Measurements from ENCODE around the gene SLC8A1. TPM values are rescaled to one million over a fixed set of nuclear protein-coding genes. Genes with fewer than 3 reads are reported as not detected.
A peak's percentile ranks its signal among the peaks of the same experiment; 100 is the strongest.
"Not testable (repeated sequence)": the region's sequence is repeated elsewhere in the genome, so short reads cannot be mapped to it uniquely, and the experiment has no call there.

Gene SLC8A1
- total RNA-seq, 2 donors from 2014 or later: 590 to 696 TPM

- peak; percentile 44 to 61 for ATAC-seq
- intact Hi-C loops (cut with DNase I): no loop called here
- peak; percentile 21 for DNase-seq
These were observed 364.5 kb downstream of the SLC8A1 start for GRCh38 chr2:40087434-40087833.

GRCh38 chr2:40085786-40086185 is 366.1 kb downstream of the SLC8A1 start:
- intact Hi-C loops (cut with DNase I): no loop called here
- ATAC-seq: no peak
- no peak for DNase-seq

- ATAC-seq; intact Hi-C loops (cut with DNase I); DNase-seq: not testable (repeated sequence)
These were observed 378.6 kb downstream of the SLC8A1 start for GRCh38 chr2:40073336-40073735.

GRCh38 chr2:40072442-40073232 is 379.3 kb downstream of the SLC8A1 start:
- intact Hi-C loops (cut with DNase I): no loop called here
- ATAC-seq (no peak), DNase-seq (no peak)

GRCh38 chr2:40062381-40062780 is 389.5 kb downstream of the SLC8A1 start:
- ATAC-seq (no peak), DNase-seq (no peak)
- intact Hi-C loops (cut with DNase I): no loop called here

- intact Hi-C loops (cut with DNase I): no loop called here
- no peak for DNase-seq
- no peak for ATAC-seq
These were observed 402.1 kb downstream of the SLC8A1 start for GRCh38 chr2:40049781-40050180.

- DNase-seq (no peak), ATAC-seq (no peak)
These were observed 403.4 kb downstream of the SLC8A1 start for GRCh38 chr2:40048506-40048905.

GRCh38 chr2:40047406-40047805 is 404.5 kb downstream of the SLC8A1 start:
- no peak for ATAC-seq
- no peak for DNase-seq
- intact Hi-C loops (cut with DNase I): no loop called here

More at GRCh38 chr2:40048506-40048905, 403.4 kb downstream of the SLC8A1 start:
- intact Hi-C loops (cut with DNase I): no loop called here

All from left cardiac atrium (tissue), 4 donors.